Islet precursor cell (in vitro differentiated cells): Measurements from ENCODE around the gene ZMYND10.
A peak's percentile ranks its signal among the peaks of the same experiment; 100 is the strongest.

Experiments
- DNase-seq: peaks from one replicate; pipeline ENCODE4 v3.0.0-alpha.2; 2018

ZMYND10 gene

GRCh38 chr3:50345586-50346234 is at the start of gene ZMYND10:
Gene ZMYND10 (minus strand): TSS chr3:50345732. CDS start chr3:50345579, 153 bp downstream.
- peak; percentile 79 for DNase-seq

GRCh38 chr3:50393061-50393460 is 47.5 kb upstream of the ZMYND10 start:
- no peak for DNase-seq

GRCh38 chr3:50392101-50392715 is 46.7 kb upstream of the ZMYND10 start:
- no peak for DNase-seq

GRCh38 chr3:50390508-50391224 is 45.1 kb upstream of the ZMYND10 start:
- DNase-seq = no peak

- no peak for DNase-seq
These were observed 43.9 kb upstream of the ZMYND10 start for GRCh38 chr3:50389414-50389767.

- DNase-seq = peak; percentile 63
These were observed 43.3 kb upstream of the ZMYND10 start for GRCh38 chr3:50388720-50389413.

- peak; percentile 73 for DNase-seq
These were observed 42.6 kb upstream of the ZMYND10 start for GRCh38 chr3:50388016-50388719.

GRCh38 chr3:50385754-50386153 is 40.2 kb upstream of the ZMYND10 start:
- DNase-seq = no peak

- no peak for DNase-seq
These were observed 38.2 kb upstream of the ZMYND10 start for GRCh38 chr3:50383750-50384149.

- DNase-seq = no peak
These were observed 37.2 kb upstream of the ZMYND10 start for GRCh38 chr3:50382722-50383121.

GRCh38 chr3:50381383-50381782 is 35.9 kb upstream of the ZMYND10 start:
- DNase-seq = no peak

- DNase-seq = no peak
These were observed 35.0 kb upstream of the ZMYND10 start for GRCh38 chr3:50380405-50381085.

GRCh38 chr3:50378757-50379156 is 33.2 kb upstream of the ZMYND10 start:
- DNase-seq = no peak

GRCh38 chr3:50378024-50378423 is 32.5 kb upstream of the ZMYND10 start:
- no peak for DNase-seq

GRCh38 chr3:50375258-50375931 is 29.9 kb upstream of the ZMYND10 start:
- no peak for DNase-seq

- no peak for DNase-seq
These were observed 29.1 kb upstream of the ZMYND10 start for GRCh38 chr3:50374363-50375257.

GRCh38 chr3:50373146-50374051 is 27.9 kb upstream of the ZMYND10 start:
- no peak for DNase-seq

- no peak for DNase-seq
These were observed 26.8 kb upstream of the ZMYND10 start for GRCh38 chr3:50372349-50372748.

GRCh38 chr3:50371133-50371685 is 25.7 kb upstream of the ZMYND10 start:
- DNase-seq = no peak
